ENCODE data around the gene KCNQ1.

The KCNQ1 gene

GRCh38 chr11:2691991-2692875 is 247.4 kb downstream of the KCNQ1 start:
- FAIRE-seq = no peak

GRCh38 chr11:2693271-2694261 is 248.8 kb downstream of the KCNQ1 start:
- FAIRE-seq = no peak

GRCh38 chr11:2694495-2694894 is 249.7 kb downstream of the KCNQ1 start:
- no peak for FAIRE-seq

GRCh38 chr11:2694995-2695939 is 250.5 kb downstream of the KCNQ1 start:
- FAIRE-seq = no peak

- no peak for FAIRE-seq
These were observed 251.6 kb downstream of the KCNQ1 start for GRCh38 chr11:2696455-2696854.

GRCh38 chr11:2697866-2698265 is 253.1 kb downstream of the KCNQ1 start:
- FAIRE-seq = no peak

GRCh38 chr11:2698386-2699184 is 253.8 kb downstream of the KCNQ1 start:
- FAIRE-seq = no peak

- no peak for FAIRE-seq
These were observed 254.3 kb downstream of the KCNQ1 start for GRCh38 chr11:2699185-2699530.

GRCh38 chr11:2699531-2700414 is 255.0 kb downstream of the KCNQ1 start, which contains the start of gene KCNQ1OT1:
Gene KCNQ1OT1, minus strand, starts transcription at chr11:2699994.
- FAIRE-seq = peak; percentile 58

GRCh38 chr11:2700415-2701211 is 255.8 kb downstream of the KCNQ1 start:
- FAIRE-seq = no peak

GRCh38 chr11:2701230-2701629 is 256.4 kb downstream of the KCNQ1 start:
- no peak for FAIRE-seq

GRCh38 chr11:2701898-2702434 is 257.2 kb downstream of the KCNQ1 start:
- FAIRE-seq = no peak

GRCh38 chr11:2702771-2703362 is 258.1 kb downstream of the KCNQ1 start:
- FAIRE-seq = no peak

GRCh38 chr11:2703363-2704141 is 258.7 kb downstream of the KCNQ1 start:
- FAIRE-seq = no peak

GRCh38 chr11:2704356-2704755 is 259.5 kb downstream of the KCNQ1 start:
- FAIRE-seq = no peak

- FAIRE-seq = no peak
These were observed 260.2 kb downstream of the KCNQ1 start for GRCh38 chr11:2704896-2705606.

- no peak for FAIRE-seq
These were observed 261.5 kb downstream of the KCNQ1 start for GRCh38 chr11:2706321-2706720.

Measured in G401.6 (cell line).